ENCODE results near the gene TBCCD1. TPM values are rescaled to one million over a fixed set of nuclear protein-coding genes. Genes with fewer than 3 reads are reported as not detected.
A peak's percentile ranks its signal among the peaks of the same experiment; 100 is the strongest.
"Not testable (repeated sequence)": the region's sequence is repeated elsewhere in the genome, so short reads cannot be mapped to it uniquely, and the experiment has no call there.

The TBCCD1 gene
- total RNA-seq, 1 donor from 2014 or later = 6.4 TPM

DNA sequence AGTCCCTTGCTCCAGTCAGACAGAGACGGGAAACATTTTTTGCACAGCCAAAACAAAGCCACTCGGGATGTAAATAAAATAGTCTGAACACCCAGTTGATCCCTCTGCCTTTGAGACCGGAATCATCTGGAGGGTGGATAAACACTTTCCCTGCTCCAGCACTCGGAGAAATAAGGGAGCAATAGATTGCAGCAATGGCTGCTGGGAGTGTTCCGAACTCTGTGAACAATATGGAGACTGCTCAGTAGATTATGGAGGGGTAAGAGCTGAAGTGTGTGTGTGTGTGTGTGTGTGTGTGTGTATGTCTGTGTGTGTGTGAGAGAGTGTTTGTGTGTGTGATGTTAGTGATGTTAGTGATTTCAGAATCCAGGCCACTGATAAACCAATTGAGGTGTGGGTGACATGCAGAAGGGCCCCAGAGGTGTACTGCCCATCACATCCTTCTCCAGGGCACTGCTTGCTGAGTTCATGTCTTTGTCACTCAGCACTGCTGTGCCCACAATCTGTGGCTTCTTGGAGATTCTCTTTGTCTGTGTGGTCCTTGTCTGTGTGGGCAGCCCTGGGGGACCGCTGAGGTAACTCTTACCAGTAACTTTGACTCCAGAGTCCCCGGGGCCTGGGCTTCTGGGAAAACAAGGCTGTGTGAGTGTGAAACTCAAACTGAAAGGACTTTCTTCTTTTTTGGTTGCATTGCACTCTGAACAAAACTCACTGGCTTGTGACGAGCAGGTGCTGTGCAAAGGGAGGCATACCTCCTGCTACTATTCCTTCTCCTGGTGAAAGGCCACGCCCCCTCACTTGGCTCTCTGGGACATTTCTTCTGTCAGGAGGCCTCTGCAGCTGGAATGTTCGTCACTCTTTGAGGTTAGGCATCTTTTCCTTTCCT lies 45.9 kb downstream of the TBCCD1 start:
- no peak for DNase-seq (ENCODE audit: low spot score)

DNA sequence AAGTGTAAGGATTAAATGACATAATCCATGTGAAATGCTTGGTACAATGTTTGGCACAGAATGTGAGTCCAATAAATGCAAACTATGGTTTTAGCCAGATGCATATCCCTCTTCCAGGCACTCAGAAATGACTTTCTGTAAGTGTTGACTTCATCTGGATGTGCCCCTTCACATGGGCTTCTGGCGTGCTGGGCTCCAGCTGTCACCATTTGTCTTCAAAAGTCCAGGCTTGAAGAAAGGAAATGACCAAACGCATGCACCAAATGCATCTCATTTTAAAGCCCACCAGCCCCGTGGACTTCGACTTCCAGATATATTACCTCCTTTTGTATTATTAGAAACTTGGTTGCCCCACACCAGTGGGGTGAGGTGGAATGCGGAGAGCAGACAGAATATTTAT lies 46.7 kb downstream of the TBCCD1 start:
- DNase-seq (ENCODE audit: low spot score) = no peak
- no peak for ATAC-seq

More for the DNA sequence above, 45.9 kb downstream of the TBCCD1 start:
- ATAC-seq = no peak

DNA sequence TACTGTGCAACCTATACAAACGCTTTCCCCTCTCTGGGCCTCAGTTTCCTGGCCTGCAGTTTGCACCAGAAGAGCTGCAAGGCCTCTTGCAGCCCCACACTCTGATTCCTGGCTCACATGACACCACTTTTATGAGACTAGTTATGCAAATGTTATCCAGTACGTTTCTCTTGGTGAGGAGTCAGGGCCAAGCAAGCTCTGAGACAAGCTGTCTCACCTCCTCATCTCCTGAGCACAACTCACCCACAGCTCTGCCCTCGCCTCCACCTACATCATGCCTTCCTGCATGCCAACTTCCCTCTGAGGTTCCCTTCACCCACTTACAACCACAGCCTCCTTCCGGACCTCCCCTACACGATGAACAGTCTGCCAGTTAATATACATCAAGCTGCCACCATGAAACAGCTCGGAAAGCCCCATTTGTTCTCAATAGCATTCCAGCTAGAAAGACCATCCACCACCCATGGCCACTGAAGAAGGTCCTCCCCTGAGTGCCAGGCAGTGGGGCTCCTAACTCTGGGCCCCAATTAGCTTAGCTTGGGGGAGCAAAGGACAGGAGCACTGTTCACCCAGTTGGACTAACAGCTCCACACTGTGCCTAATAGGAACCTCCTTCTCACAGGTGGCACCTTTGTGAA lies 48.0 kb downstream of the TBCCD1 start:
- DNase-seq (ENCODE audit: low spot score) (no peak), ATAC-seq (no peak)

DNA sequence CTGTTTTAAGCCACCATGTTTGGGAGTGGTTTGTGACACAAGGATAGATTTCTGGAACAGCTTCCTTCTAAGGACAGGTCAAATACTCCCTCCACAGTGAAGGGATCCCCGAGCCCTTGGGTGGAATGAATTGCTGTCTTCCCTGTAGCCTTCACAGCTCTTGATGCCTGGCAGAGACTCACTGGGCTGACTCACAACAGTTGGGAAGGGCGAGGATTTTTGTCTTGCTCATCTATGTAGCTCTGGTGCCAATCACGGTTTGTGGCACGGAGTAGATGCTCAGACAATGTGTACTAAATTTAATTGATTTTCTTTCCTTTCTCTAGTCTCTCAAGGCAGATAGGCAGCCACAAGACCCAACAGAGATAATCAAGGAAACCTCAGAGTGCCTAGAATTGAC lies 49.9 kb downstream of the TBCCD1 start:
- ATAC-seq (no peak), DNase-seq (ENCODE audit: low spot score) (no peak)

DNA sequence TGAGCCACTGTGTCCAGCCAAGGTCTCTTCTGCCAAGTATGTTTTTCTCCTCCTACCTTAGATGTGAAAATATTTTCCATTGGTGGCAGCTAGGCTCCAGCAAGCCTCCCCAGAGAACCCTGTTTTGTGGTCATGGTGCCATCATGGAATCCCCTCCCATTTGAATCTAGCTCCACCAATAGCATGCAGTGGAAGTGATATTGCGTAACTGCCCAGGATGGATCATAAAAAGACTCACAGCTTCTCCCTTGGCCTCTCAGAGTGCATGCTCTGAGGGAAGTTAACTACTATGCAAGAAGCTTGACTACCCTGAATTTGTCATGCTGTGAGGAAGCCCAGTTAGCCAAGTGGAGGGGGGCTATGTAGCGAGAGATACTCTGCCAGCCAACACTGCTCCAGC lies 50.5 kb downstream of the TBCCD1 start:
- DNase-seq (ENCODE audit: low spot score) = no peak

DNA sequence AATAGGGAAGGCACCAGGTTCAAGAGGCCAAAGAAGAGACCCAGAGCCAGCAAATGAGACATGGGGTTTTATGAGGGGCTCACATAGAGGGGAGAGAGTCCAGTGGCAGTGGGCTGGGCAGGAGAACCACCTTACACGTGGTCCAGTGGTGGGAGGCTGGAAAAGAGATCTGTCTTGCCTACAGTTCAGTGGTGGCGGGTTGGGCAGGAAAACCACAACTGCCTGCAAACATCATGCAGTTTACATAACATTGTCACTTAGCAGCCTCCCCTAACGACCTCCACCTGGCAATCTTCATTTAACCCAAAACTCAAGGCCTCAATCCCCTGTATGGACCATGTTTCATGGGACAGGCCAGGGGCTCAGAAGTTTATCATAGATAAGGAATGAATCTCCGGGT lies 52.0 kb downstream of the TBCCD1 start:
- ATAC-seq = no peak
- DNase-seq (ENCODE audit: low spot score) = no peak

More for the DNA sequence above, 50.5 kb downstream of the TBCCD1 start:
- ATAC-seq = no peak

DNA sequence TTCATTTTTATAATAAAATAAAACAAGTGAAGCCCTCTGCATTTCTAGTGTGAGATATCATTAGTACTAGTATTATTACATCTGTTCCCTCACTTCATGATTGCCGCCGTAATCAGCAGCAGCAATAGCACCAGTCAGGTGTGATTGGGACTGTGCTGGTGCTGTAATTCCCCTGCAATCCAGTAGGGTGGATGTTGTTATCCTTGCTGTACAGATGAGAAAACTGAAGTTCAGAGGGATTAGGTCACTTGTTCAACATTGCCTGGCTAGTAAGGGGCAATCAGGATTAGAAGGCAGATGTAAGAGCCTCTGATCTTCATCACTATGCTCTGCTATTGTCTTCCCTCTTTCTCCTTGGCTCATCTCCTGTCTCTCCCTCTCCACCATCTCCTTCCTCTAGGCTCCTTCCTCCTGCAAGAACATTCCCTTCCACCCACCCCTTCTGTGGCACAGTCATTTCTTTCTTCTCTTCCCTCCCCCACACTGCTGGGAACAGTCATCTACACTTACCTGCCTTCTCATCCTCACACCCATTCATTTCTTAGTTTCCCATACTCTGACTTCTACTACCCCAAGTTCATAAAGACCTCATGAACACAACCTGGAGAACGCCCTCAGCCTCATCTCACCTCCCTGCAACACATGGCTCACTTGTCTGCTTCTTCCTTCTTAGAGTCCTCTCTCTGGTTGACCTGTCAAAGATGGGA lies 52.7 kb downstream of the TBCCD1 start:
- DNase-seq (ENCODE audit: low spot score) (no peak), ATAC-seq (peak; percentile 36)

DNA sequence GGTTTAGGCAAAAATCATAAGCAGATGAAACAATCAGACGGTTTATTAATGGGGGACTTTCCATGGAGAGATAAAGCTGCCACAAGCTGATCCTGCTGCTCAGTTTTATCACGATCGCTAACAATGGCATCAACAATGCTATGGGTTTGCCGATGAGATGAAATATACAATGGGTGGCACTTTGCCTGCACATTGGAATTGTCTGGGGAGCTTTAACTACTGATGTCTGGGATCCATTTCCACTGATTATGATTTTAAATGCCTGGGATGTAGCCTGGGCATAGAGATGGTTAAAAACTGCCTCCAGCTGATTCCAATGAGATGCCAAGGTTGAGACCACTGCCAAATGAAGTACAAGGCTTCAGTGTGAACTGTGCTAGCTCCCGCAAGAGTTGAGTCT lies 53.8 kb downstream of the TBCCD1 start:
- no peak for ATAC-seq
- DNase-seq (ENCODE audit: low spot score) = no peak

DNA sequence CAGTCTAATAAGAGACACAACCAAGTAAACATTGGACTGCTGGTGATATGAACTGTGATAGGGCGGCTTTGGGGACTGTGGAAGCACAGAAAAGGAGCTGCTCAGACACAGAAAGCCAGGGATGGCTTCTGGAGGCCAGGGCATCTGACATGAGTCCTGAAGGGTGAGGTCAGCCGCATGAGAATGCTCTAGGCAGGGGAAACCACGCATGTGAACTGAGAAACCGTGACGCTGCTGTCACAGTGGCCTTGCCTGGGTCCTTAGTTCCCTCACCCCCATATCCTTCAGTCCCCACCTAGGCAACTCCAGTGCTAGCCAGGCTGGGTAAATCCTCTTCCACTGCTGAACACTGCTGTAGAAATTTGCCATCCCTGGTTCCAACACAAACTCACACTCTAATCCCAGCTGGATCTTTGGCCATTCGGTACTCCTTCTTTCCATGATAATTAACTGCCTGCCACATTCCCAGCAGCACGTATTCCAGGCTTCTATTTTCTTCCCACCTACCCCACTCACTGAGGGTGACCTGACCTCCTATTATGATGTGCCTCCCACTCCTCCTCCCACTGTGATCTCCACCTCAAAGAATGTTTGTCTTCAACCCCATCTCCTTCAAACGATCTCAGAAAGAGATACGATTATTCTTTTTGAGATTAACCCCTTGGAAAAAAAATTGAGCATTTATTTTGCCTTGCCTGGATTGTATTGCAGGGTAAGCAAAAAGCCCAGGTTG lies 54.4 kb downstream of the TBCCD1 start:
- no peak for DNase-seq (ENCODE audit: low spot score)
- no peak for ATAC-seq

DNA sequence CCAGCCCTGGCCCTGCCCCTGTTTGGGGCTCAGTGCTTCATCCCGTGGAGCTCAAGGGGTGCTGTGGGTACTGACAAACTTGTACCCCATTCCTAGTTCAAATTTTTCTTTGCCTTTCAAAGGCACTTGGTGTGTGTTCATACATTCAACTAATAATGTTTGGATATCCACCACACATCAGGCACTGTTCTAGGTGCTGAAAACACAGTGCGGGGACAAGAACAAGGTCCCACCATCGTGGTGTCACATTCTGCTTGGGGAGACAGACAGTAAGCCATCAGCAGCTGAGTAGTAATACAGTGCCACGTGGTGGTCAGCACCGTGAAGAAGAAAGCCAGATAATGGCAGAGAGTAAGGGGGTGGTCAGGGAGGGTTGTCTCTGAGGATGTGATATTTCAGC lies 55.4 kb downstream of the TBCCD1 start:
- ATAC-seq = no peak
- no peak for DNase-seq (ENCODE audit: low spot score)

DNA sequence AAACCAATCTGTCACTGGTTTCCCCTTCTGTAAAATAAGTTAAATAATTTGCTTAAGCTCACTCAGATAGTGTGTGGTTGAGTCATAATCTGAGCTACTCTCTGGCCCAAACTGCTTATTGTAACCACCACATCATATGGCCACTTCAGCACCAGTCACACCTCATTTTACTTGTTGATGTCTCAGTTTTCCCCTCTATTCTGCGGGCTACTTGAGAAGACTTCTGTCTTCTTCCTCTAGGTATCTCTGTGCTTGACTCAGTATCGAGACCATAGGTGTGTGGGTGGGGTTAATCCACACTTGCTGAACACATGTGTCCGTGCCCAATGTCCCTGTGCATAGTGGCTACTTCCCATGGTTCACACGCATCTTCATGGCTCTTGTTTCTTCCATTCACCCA lies 55.9 kb downstream of the TBCCD1 start:
- DNase-seq (ENCODE audit: low spot score) = no peak
- no peak for ATAC-seq

DNA sequence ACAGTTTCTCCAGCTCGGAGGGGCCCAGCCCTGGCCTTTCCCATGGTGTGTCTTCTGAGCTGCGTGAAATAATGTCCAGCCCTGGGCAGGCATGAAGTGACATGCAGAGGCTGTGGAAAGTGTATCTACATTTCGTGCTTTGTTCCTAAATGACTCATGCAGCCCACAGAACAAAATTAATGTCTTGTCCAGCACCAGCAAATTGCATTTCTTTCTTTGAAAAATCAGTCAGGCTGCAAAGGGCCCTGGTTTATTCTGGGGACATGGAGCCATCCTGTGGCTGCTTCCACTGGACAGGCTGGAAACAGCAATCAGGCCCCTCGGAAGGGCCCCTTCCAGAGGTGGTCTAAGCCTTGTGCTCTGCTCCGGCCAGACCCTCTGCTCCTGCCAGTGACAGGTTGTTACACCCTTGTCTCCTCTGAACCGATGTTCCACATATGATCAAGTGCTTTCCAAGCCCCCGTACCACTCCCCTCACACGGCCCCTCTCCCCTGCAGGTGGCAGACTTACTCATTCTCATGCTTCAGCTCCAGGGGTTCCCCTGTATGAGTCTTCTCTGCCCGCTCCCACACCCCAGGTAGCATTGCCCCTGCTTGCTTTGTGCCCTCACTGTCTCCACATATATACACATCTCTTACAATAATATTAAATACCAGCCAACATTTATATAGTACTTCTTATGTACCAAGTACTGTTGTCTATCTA lies 56.6 kb downstream of the TBCCD1 start:
- DNase-seq (ENCODE audit: low spot score) (no peak), ATAC-seq (no peak)

DNA sequence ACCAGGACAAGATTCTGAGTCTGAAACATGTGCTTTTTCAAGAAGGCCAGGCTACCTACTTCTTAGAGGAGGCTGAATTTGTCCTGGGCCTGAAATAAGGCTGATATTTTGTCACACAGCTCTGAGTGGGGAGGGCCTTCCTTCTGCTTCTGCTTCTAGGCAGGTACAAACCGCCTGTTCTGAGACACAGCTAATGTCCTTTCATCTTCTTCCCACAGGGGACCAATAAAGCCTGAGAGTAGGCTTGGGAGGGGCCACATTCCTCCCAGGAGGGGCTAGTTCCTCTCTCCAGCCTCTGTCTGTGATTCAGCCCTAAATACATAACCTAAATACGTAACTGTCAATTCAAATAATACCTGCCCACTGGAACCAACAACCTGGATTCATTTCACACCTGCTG lies 57.7 kb downstream of the TBCCD1 start:
- DNase-seq (ENCODE audit: low spot score) (no peak), ATAC-seq (no peak)

DNA sequence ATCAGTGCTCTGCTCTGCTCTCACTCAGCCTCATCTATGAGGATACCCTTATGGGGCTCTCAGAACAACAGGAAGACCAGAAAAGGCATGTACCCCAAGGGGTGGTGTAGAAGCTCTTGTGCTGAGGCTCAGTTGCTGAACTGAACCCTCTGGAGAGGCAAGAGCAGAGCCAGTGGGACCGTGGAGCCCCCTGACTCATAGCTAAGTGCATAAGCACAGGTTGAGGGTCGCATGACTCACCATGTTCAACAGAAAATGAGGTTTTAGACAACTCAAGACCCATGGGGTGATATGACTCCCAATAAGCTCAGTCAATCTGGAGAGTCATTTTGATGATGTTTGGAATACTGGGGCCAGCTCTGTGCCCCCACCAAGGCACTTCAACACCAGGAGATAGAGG lies 60.3 kb downstream of the TBCCD1 start:
- DNase-seq (ENCODE audit: low spot score) (no peak), ATAC-seq (no peak)

DNA sequence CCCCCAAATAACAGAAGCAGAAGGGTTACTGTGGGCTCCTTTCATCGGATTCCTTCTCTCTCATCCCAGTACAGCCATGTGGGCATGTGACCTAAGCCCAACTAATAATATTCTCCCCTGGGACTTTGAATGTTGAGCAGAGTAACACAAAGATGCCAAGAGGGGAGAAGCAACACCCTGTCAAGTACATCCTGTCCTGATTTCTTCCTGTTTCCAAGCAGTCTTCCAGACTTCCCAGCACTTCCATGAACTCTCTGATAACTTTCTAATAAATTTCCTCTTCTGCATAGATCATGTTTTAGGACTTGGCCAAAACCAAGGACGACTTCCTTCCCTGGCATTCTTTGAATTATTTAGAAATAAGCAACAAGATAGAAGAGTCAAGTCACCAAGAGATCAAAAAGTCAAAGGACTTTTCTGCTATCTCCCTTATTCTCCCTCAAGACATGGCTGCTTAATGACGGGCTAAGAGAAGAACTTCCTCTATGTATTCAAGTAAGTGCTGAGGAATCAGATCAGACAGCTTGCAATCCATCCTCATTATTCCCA lies 60.9 kb downstream of the TBCCD1 start:
- peak; percentile 64 for ATAC-seq

DNA sequence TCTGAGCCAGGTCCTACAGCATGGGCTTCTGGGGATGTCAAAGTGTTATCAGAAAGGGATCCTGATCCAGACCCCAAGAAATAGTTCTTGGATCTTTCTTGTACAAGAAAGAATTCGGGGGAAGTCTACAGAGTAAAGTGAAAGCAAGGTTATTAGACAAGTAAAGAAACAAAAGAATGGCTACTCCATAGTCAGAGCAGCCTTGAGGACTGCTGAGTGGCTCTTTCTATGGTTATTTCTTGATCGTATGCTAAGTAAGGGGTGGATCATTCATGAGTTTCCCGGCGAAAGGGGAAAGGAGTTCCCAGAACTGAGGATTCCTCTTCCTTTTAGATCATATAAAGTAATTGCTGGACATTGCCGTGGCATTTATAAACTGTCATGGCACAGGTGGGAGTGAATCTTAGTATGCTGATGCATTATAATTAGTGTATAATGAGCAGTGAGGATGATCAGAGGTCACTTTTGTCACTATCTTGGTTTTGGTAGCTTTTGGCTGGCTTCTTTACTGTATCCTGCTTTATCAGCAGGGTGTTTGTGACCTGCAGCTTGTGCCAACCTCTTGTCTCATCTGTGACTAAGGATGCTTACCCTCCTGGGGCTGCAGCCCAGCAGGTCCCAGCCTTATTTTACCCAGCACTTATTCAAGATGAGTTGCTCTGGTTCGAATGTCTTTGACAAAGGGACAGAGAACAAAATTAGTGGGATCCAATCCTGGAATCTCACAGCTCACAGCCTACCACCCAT lies 64.0 kb downstream of the TBCCD1 start:
- no peak for ATAC-seq
- no peak for DNase-seq (ENCODE audit: low spot score)

More for the DNA sequence above, 60.9 kb downstream of the TBCCD1 start:
- DNase-seq (ENCODE audit: low spot score) = no peak

DNA sequence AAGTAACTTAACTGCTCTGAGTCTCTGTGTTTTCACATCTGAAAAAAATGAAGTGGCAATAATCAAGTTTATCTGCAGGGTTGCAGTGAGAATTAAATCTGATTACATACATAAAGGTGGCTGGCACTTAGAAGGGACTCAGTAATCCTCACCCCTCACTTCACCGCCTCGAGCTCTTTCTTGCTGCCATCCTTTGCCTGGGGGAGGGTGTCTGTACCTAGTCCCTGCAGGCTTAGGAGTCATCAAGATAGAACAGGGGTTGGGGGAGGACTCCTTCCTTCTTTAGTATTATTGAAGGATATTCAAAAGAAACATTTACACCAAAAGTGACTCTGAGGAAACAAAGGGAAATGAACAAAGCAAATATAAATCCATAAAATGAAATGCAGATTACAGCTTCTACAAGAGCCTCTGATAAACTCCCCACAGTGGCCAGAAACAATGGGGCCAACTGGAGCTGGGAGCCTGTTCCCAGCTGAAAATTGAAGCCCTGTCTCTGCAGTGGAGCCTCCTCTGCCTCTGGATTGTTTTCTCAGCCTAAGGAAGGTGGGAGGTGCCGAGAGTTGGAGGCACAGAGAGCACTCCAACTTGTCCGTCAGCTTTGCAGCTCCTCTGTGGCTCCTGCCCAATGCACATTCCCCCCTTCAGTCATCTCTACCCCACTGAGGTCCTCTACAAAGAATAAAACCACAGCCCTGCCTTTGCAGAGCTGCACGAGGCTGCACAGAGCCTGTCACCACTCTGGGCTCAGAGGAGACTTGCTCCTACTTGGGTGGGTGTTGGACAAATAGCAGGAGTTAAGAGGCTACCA lies 64.8 kb downstream of the TBCCD1 start:
- DNase-seq (ENCODE audit: low spot score) (no peak), ATAC-seq (no peak)

DNA sequence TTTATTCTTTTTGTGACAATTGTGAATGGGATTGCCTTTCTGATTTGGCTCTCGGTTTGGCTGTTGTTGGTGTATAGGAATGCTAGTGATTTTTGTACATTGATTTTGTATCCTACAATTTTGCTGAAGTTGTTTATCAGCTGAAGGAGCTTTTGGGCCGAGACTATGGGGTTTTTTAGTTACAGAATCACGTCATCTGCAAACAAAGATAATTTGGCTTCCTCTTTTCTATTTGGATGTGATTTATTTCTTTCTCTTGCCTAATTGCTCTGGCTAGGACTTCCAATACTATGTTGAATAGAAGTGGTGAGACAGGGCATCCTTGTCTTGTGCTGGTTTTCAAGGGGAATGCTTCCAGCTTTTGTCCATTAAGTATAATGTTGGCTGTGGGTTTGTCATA lies 67.2 kb downstream of the TBCCD1 start:
- ATAC-seq; DNase-seq (ENCODE audit: low spot score): not testable (repeated sequence)

DNA sequence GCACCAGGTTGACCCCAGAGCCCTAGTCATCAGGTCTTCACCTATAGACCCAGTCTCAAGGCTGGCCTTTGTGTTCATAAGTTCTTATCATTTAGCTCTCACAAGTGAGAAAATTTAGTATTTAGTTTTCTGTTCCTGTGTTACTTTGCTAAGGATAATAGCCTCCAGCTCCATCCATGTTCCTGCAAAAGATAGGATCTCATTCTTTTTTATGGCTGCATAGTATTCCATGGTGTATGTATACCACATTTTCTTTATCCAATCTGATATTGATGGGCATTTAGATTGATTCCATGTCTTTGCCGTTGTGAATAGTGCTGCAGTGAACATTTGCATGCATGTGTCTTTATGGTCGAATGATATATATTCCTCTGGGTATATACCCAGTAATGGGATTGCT lies 69.1 kb downstream of the TBCCD1 start:
- not testable (repeated sequence) for ATAC-seq; DNase-seq (ENCODE audit: low spot score)

Data from left lobe of liver (tissue), 2 donors.